GM23338 (cell line): ENCODE results near the gene GRAMD4. TPM values are rescaled to one million over a fixed set of nuclear protein-coding genes. Genes with fewer than 3 reads are reported as not detected.

Source experiments
- ATAC-seq: fragments of 200-7000 bp; cut with Tn5 transposase; 3 replicates; pipeline ENCODE4 v1.9.1; 2020
- DNase-seq: peaks from one replicate; pipeline ENCODE4 v3.0.0-alpha.2; 2015; ENCODE audit warnings: low spot score
- H2AFZ ChIP-seq: fragments of 200-600 bp; sonication (generic); 2 replicates; pipeline ENCODE4 v1.8.0; 2016; ENCODE audit warnings: antibody characterized with exemption, mild to moderate bottlenecking, moderate library complexity
- H3F3A ChIP-seq: fragments of 200-600 bp; sonication (generic); replicated peaks from 2 replicates; pipeline ENCODE4 v1.8.0; 2017; ENCODE audit warnings: antibody characterized with exemption, mixed run types, low read depth
- H3K27ac ChIP-seq: fragments of 200-600 bp; sonication (generic); 2 replicates; pipeline ENCODE4 v1.6.1; 2016; ENCODE audit warnings: low read depth
- H3K27me3 ChIP-seq: fragments of 200-600 bp; sonication (generic); 2 replicates; pipeline ENCODE4 v1.8.0; 2016; ENCODE audit warnings: mild to moderate bottlenecking, mixed run types, moderate library complexity; ENCODE audit not compliant: insufficient read depth
- H3K36me3 ChIP-seq: fragments of 200-600 bp; sonication (generic); 2 replicates; pipeline ENCODE4 v1.8.0; 2016; ENCODE audit warnings: mild to moderate bottlenecking; ENCODE audit not compliant: insufficient read depth
- H3K4me1 ChIP-seq: fragments of 200-600 bp; sonication (generic); 2 replicates; pipeline ENCODE4 v1.8.0; 2016; ENCODE audit warnings: mild to moderate bottlenecking, moderate library complexity; ENCODE audit not compliant: insufficient read depth
- H3K4me2 ChIP-seq: fragments of 200-600 bp; sonication (generic); 2 replicates; pipeline ENCODE4 v1.7.1; 2017; ENCODE audit warnings: mixed run types
- H3K4me3 ChIP-seq: fragments of 200-600 bp; sonication (generic); 2 replicates; pipeline ENCODE4 v1.6.1; 2016; ENCODE audit warnings: mixed run types
- H3K79me2 ChIP-seq: fragments of 200-600 bp; sonication (generic); replicated peaks from 2 replicates; pipeline ENCODE4 v1.8.0; 2017; ENCODE audit warnings: mild to moderate bottlenecking; ENCODE audit not compliant: insufficient read depth
- H3K9me2 ChIP-seq: fragments of 200-600 bp; sonication (generic); 2 replicates; pipeline ENCODE4 v1.8.0; 2017; ENCODE audit not compliant: insufficient read depth
- H4K20me1 ChIP-seq: fragments of 200-600 bp; sonication (generic); replicated peaks from 2 replicates; pipeline ENCODE4 v1.8.0; 2017; ENCODE audit warnings: mild to moderate bottlenecking; ENCODE audit not compliant: insufficient read depth
- H3K27ac Mint-ChIP-seq: 2 replicates; pipeline ENCODE4 v1.8.0; 2020; ENCODE audit warnings: inconsistent platforms, mild to moderate bottlenecking, moderate library complexity, mixed read lengths
- H3K27me3 Mint-ChIP-seq: 3 replicates; pipeline ENCODE4 v1.8.0; 2022; ENCODE audit warnings: low read depth, mild to moderate bottlenecking, moderate library complexity, mixed read lengths, inconsistent platforms; ENCODE audit not compliant: insufficient read depth, poor library complexity
- H3K36me3 Mint-ChIP-seq: 3 replicates; pipeline ENCODE4 v1.8.0; 2021; ENCODE audit warnings: low read depth, mild to moderate bottlenecking, inconsistent platforms, moderate library complexity, mixed read lengths
- H3K4me1 Mint-ChIP-seq: 3 replicates; pipeline ENCODE4 v1.8.0; 2020; ENCODE audit warnings: mild to moderate bottlenecking, inconsistent platforms, mixed read lengths
- H3K4me3 Mint-ChIP-seq: 3 replicates; pipeline ENCODE4 v1.8.0; 2021; ENCODE audit warnings: moderate library complexity, mild to moderate bottlenecking, inconsistent platforms, mixed read lengths
- H3K9me3 Mint-ChIP-seq: 3 replicates; pipeline ENCODE4 v1.8.0; 2020; ENCODE audit warnings: moderate library complexity, mild to moderate bottlenecking, inconsistent platforms, mixed read lengths
- CREB1 ChIP-seq: fragments of 250-450 bp; sonication (Bioruptor Pico); IDR thresholded peaks from 2 replicates; pipeline ENCODE4 v1.5.0; 2020; ENCODE audit warnings: low read depth, mild to moderate bottlenecking, moderate library complexity
- EZH2 ChIP-seq: fragments of 200-600 bp; sonication (generic); IDR thresholded peaks from one replicate; pipeline ENCODE4 v1.8.0; 2017; ENCODE audit warnings: antibody characterized with exemption, mild to moderate bottlenecking, low read depth; ENCODE audit not compliant: unreplicated experiment
- EZH2phosphoT487 ChIP-seq: fragments of 200-600 bp; sonication (generic); IDR thresholded peaks from one replicate; pipeline ENCODE4 v1.8.1; 2018; ENCODE audit warnings: antibody characterized with exemption; ENCODE audit not compliant: unreplicated experiment
- JUNB ChIP-seq: IDR thresholded peaks from one replicate; pipeline ENCODE4 v1.6.1; 2016; ENCODE audit warnings: antibody characterized with exemption; ENCODE audit not compliant: unreplicated experiment
- NANOG ChIP-seq: IDR thresholded peaks from 2 replicates; pipeline ENCODE4 v1.6.1; 2016; ENCODE audit warnings: antibody characterized with exemption, borderline replicate concordance
- POLR2AphosphoS5 ChIP-seq: IDR thresholded peaks from 2 replicates; pipeline ENCODE4 v1.6.1; 2016; ENCODE audit warnings: antibody characterized with exemption, low read depth
- STAT1 ChIP-seq: IDR thresholded peaks from one replicate; pipeline ENCODE4 v1.6.1; 2016; ENCODE audit warnings: antibody characterized with exemption; ENCODE audit not compliant: unreplicated experiment
- ZNF114 ChIP-seq: fragments of 250-450 bp; sonication (Bioruptor Pico); IDR thresholded peaks from 2 replicates; pipeline ENCODE4 v1.5.0; 2020; ENCODE audit warnings: mild to moderate bottlenecking, moderate library complexity
- ZNF331 ChIP-seq: fragments of 250-450 bp; sonication (Bioruptor Pico); IDR thresholded peaks from 2 replicates; pipeline ENCODE4 v1.5.0; 2020; ENCODE audit warnings: low read depth, mild to moderate bottlenecking, moderate library complexity
- polyA plus RNA-seq: library from polyadenylated mRNA; unstranded; fragments of >200 nt; fragmentation: Nextera tagmentation; extraction: Ambion mirVana; gene quantifications from 2 replicates; pipeline ENCODE4 v1.2.1, GENCODE V29; 2016
- total RNA-seq: library from RNA; depleted of rRNA; stranded (reverse); fragments of >200 nt; shearing (Covaris generic); gene quantifications from 2 replicates; pipeline ENCODE4 v1.2.3, GENCODE V29; 2014
- TF ChIP-seq, protein P1 (sequence below): IDR thresholded peaks from one replicate; pipeline ENCODE4 v1.6.1; 2018; ENCODE audit warnings: antibody characterized with exemption; ENCODE audit not compliant: unreplicated experiment
- TF ChIP-seq, protein P2 (sequence below), 2 experiments: fragments of 200-600 bp in 1 of 2; sonication (generic) in 1 of 2; conservative IDR thresholded peaks; 2 replicates each; pipeline versions ENCODE4 v1.5.1 to v1.6.1; 2016 to 2017; ENCODE audit warnings: antibody characterized with exemption in 2 of 2, low read depth in 2 of 2, mild to moderate bottlenecking in 2 of 2, moderate library complexity in 1 of 2
- TF ChIP-seq, protein P3 (sequence below): fragments of 250-450 bp; sonication (Bioruptor Pico); IDR thresholded peaks from 2 replicates; pipeline ENCODE4 v1.5.0; 2020; ENCODE audit warnings: mild to moderate bottlenecking, moderate library complexity
- TF ChIP-seq, protein P4 (sequence below): IDR thresholded peaks from 2 replicates; pipeline ENCODE4 v1.6.1; 2016; ENCODE audit warnings: antibody characterized with exemption

The GRAMD4 gene
- total and polyA plus RNA-seq, 2 experiments from 2014 or later, result 2.7 to 81.8 TPM

DNA sequence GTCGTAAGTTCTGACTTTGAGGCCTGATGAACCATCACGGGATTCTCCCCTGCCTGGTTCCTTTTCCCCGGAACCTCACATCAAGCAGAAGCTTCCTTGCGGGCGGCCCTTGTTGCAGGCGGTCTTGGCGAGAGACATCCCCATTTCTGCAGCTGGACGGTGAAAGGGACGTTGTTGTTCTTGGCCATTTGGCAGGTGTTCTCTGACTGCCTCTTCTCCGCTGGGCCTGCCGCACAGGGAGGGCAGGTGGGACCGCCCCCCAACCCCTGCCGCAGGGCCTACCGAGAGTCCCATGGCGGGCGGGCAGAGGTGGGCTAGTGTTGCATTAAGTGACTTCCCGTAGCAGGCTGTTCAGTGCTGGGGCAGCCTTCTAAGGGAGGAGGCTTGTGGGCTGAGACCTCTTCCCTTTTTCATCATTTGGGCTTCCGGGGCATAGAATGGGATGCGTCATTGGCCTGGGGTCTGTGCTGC lies 26.9 kb upstream of the GRAMD4 start:
- Histone ChIP-seq H3K27me3 (no peaks in the 10 kb centered on the region), H3K9me2 (no peaks in the 10 kb centered on the region), H3F3A (no peaks in the 10 kb centered on the region), H3K4me2 (no peak overlapping the region), H3K27ac (no peak overlapping the region), H3K79me2 (peaks cover 17% of the 10 kb centered on the region; the same call in 1 of the 2 replicates), H3K36me3 (no peaks in the 10 kb centered on the region), H3K4me1 (no peaks in the 10 kb centered on the region), H2AFZ (no peak overlapping the region), H4K20me1 (no peaks in the 10 kb centered on the region; the same call in 1 of the 2 replicates), H3K4me3 (no peak overlapping the region)
- H3K36me3 Mint-ChIP-seq, result no peaks in the 10 kb centered on the region
- DNase-seq, result no peak
- H3K4me3 Mint-ChIP-seq, result no peak overlapping the region
- no peaks in the 10 kb centered on the region for H3K9me3 Mint-ChIP-seq
- TF ChIP-seq, protein P1, sequence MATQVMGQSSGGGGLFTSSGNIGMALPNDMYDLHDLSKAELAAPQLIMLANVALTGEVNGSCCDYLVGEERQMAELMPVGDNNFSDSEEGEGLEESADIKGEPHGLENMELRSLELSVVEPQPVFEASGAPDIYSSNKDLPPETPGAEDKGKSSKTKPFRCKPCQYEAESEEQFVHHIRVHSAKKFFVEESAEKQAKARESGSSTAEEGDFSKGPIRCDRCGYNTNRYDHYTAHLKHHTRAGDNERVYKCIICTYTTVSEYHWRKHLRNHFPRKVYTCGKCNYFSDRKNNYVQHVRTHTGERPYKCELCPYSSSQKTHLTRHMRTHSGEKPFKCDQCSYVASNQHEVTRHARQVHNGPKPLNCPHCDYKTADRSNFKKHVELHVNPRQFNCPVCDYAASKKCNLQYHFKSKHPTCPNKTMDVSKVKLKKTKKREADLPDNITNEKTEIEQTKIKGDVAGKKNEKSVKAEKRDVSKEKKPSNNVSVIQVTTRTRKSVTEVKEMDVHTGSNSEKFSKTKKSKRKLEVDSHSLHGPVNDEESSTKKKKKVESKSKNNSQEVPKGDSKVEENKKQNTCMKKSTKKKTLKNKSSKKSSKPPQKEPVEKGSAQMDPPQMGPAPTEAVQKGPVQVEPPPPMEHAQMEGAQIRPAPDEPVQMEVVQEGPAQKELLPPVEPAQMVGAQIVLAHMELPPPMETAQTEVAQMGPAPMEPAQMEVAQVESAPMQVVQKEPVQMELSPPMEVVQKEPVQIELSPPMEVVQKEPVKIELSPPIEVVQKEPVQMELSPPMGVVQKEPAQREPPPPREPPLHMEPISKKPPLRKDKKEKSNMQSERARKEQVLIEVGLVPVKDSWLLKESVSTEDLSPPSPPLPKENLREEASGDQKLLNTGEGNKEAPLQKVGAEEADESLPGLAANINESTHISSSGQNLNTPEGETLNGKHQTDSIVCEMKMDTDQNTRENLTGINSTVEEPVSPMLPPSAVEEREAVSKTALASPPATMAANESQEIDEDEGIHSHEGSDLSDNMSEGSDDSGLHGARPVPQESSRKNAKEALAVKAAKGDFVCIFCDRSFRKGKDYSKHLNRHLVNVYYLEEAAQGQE, result no peak
- TF ChIP-seq, protein P2, sequence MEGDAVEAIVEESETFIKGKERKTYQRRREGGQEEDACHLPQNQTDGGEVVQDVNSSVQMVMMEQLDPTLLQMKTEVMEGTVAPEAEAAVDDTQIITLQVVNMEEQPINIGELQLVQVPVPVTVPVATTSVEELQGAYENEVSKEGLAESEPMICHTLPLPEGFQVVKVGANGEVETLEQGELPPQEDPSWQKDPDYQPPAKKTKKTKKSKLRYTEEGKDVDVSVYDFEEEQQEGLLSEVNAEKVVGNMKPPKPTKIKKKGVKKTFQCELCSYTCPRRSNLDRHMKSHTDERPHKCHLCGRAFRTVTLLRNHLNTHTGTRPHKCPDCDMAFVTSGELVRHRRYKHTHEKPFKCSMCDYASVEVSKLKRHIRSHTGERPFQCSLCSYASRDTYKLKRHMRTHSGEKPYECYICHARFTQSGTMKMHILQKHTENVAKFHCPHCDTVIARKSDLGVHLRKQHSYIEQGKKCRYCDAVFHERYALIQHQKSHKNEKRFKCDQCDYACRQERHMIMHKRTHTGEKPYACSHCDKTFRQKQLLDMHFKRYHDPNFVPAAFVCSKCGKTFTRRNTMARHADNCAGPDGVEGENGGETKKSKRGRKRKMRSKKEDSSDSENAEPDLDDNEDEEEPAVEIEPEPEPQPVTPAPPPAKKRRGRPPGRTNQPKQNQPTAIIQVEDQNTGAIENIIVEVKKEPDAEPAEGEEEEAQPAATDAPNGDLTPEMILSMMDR (conservative IDR thresholded peaks at IDR 0.05; ENCODE audit: low read depth in 2 of 2), result no peak
- TF ChIP-seq STAT1 (no peak), NANOG (no peak), ZNF114 (CRISPR knock-in tag) (no peak), EZH2 (no peak), JUNB (no peak), CREB1 (CRISPR knock-in tag) (no peak), ZNF331 (CRISPR knock-in tag) (no peak), POLR2AphosphoS5 (no peak), EZH2phosphoT487 (no peak)
- TF ChIP-seq, protein P3, sequence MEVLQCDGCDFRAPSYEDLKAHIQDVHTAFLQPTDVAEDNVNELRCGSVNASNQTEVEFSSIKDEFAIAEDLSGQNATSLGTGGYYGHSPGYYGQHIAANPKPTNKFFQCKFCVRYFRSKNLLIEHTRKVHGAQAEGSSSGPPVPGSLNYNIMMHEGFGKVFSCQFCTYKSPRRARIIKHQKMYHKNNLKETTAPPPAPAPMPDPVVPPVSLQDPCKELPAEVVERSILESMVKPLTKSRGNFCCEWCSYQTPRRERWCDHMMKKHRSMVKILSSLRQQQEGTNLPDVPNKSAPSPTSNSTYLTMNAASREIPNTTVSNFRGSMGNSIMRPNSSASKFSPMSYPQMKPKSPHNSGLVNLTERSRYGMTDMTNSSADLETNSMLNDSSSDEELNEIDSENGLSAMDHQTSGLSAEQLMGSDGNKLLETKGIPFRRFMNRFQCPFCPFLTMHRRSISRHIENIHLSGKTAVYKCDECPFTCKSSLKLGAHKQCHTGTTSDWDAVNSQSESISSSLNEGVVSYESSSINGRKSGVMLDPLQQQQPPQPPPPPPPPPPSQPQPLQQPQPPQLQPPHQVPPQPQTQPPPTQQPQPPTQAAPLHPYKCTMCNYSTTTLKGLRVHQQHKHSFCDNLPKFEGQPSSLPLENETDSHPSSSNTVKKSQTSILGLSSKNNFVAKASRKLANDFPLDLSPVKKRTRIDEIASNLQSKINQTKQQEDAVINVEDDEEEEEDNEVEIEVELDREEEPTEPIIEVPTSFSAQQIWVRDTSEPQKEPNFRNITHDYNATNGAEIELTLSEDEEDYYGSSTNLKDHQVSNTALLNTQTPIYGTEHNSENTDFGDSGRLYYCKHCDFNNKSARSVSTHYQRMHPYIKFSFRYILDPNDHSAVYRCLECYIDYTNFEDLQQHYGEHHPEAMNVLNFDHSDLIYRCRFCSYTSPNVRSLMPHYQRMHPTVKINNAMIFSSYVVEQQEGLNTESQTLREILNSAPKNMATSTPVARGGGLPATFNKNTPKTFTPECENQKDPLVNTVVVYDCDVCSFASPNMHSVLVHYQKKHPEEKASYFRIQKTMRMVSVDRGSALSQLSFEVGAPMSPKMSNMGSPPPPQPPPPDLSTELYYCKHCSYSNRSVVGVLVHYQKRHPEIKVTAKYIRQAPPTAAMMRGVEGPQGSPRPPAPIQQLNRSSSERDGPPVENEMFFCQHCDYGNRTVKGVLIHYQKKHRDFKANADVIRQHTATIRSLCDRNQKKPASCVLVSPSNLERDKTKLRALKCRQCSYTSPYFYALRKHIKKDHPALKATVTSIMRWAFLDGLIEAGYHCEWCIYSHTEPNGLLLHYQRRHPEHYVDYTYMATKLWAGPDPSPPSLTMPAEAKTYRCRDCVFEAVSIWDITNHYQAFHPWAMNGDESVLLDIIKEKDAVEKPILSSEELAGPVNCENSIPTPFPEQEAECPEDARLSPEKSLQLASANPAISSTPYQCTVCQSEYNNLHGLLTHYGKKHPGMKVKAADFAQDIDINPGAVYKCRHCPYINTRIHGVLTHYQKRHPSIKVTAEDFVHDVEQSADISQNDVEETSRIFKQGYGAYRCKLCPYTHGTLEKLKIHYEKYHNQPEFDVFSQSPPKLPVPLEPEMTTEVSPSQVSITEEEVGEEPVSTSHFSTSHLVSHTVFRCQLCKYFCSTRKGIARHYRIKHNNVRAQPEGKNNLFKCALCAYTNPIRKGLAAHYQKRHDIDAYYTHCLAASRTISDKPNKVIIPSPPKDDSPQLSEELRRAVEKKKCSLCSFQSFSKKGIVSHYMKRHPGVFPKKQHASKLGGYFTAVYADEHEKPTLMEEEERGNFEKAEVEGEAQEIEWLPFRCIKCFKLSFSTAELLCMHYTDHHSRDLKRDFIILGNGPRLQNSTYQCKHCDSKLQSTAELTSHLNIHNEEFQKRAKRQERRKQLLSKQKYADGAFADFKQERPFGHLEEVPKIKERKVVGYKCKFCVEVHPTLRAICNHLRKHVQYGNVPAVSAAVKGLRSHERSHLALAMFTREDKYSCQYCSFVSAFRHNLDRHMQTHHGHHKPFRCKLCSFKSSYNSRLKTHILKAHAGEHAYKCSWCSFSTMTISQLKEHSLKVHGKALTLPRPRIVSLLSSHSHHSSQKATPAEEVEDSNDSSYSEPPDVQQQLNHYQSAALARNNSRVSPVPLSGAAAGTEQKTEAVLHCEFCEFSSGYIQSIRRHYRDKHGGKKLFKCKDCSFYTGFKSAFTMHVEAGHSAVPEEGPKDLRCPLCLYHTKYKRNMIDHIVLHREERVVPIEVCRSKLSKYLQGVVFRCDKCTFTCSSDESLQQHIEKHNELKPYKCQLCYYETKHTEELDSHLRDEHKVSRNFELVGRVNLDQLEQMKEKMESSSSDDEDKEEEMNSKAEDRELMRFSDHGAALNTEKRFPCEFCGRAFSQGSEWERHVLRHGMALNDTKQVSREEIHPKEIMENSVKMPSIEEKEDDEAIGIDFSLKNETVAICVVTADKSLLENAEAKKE (CRISPR knock-in tag), result no peak
- TF ChIP-seq, protein P4, sequence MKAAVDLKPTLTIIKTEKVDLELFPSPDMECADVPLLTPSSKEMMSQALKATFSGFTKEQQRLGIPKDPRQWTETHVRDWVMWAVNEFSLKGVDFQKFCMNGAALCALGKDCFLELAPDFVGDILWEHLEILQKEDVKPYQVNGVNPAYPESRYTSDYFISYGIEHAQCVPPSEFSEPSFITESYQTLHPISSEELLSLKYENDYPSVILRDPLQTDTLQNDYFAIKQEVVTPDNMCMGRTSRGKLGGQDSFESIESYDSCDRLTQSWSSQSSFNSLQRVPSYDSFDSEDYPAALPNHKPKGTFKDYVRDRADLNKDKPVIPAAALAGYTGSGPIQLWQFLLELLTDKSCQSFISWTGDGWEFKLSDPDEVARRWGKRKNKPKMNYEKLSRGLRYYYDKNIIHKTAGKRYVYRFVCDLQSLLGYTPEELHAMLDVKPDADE, result no peak
- H3K27ac Mint-ChIP-seq, result no peak overlapping the region
- H3K27me3 Mint-ChIP-seq, result peaks cover 9% of the 10 kb centered on the region
- no peak for ATAC-seq
- peaks cover 27% of the 10 kb centered on the region; the same call in 2 of the 3 replicates for H3K4me1 Mint-ChIP-seq
